Measurements from ENCODE around the gene OTULIN.

Gene OTULIN

DNA sequence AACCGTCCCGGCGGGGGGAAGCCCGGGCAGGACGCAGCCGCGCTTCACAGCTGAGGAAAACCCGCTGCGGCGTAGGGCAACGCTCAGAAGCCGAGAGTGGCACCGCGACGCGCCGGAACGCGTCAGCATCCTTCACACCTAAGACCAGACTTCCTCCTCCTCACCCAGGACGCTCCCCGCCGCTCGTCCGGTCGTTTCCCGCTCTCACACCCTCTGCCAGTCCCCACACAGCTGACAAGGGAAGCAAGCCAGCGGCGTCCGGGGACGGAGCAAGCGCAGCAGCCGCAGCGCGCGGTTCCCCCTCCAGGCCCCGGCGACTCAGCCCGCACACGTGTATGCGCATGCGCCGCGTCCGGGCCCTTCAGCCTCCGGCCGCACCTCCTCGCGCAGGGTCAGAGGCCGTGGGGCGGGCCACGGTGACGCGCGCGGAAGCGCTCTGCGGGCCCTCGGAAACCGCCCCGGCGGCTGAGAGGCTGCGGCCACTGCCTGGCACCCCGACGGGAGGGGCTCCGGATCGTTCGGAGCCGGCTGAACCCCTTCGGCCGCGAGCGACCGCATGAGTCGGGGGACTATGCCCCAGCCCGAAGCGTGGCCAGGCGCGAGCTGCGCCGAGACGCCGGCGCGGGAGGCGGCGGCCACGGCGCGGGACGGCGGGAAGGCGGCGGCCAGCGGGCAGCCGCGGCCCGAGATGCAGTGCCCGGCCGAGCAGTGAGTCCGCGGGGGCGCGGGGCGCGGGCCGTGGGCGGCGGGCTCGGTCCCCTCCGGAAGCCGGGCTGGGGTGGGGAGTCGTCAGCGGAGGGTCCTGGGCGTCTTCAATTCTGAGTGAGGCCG is at the start of gene OTULIN:
Gene OTULIN (plus strand): TSS at position 449 of the 831 bp plus-strand sequence. CDS start 108 bp downstream, at position 557.
- in situ Hi-C loops (cut with MboI; ENCODE audit: low sequenced_read_pairs, unreplicated experiment): loop anchor here (25.0 kb wide), 1 partner anchor 502 kb away; no protein-coding TSS in a partner anchor
- TF ChIP-seq, protein P1, sequence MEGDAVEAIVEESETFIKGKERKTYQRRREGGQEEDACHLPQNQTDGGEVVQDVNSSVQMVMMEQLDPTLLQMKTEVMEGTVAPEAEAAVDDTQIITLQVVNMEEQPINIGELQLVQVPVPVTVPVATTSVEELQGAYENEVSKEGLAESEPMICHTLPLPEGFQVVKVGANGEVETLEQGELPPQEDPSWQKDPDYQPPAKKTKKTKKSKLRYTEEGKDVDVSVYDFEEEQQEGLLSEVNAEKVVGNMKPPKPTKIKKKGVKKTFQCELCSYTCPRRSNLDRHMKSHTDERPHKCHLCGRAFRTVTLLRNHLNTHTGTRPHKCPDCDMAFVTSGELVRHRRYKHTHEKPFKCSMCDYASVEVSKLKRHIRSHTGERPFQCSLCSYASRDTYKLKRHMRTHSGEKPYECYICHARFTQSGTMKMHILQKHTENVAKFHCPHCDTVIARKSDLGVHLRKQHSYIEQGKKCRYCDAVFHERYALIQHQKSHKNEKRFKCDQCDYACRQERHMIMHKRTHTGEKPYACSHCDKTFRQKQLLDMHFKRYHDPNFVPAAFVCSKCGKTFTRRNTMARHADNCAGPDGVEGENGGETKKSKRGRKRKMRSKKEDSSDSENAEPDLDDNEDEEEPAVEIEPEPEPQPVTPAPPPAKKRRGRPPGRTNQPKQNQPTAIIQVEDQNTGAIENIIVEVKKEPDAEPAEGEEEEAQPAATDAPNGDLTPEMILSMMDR (IDR thresholded peaks at IDR 0.05; ENCODE audit: borderline replicate concordance, control extremely low read depth, extremely low read depth, insufficient read depth, missing control alignments): no peak
- DNase-seq (ENCODE audit: low spot score): peak; percentile 97

DNA sequence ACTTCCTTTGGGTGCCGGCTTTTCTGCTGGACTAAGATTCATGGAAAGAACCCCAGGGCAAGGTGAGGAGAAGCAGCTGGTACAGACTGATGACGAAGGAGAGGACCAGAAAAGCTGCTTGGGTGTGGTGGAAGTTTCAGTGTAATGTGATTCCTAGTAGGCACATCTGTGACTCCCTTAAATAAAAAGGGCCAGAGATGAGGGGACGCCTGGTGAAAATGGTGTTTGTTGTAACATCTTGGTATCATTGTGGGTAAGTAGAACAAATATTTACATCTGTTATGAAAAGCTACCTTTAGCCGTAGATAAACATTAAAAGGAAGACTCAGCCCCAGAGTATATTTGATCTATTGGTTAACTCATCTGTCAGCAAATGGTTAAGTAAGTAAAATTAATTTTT is 49.2 kb upstream of the OTULIN start:
- TF ChIP-seq, protein P1 (IDR thresholded peaks at IDR 0.05; ENCODE audit: borderline replicate concordance, control extremely low read depth, extremely low read depth, insufficient read depth, missing control alignments): no peak
- no peak for DNase-seq (ENCODE audit: low spot score)
- in situ Hi-C loops (cut with MboI; ENCODE audit: low sequenced_read_pairs, unreplicated experiment): no loop called here

DNA sequence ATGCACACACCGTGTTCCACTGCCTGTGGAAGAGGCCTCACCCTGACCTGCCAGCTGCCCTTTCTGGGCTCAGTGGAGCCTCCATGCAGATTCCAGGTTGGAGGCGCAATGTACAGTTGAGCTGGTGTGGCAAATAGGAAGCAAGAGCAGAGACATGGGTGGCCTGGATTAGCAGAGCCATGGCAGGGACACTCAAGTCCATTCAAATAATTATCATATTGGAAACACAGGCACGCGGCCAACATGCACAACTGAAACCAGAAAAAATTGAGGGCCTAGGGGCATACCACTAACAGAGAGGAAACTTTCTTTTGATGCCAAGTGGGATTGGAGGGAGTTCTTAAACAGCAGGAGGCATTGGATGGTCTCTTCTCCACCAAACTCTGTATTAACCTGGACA is 47.1 kb upstream of the OTULIN start:
- no peak for DNase-seq (ENCODE audit: low spot score)
- TF ChIP-seq, protein P1 (IDR thresholded peaks at IDR 0.05; ENCODE audit: borderline replicate concordance, control extremely low read depth, extremely low read depth, insufficient read depth, missing control alignments): no peak
- in situ Hi-C loops (cut with MboI; ENCODE audit: low sequenced_read_pairs, unreplicated experiment): no loop called here

DNA sequence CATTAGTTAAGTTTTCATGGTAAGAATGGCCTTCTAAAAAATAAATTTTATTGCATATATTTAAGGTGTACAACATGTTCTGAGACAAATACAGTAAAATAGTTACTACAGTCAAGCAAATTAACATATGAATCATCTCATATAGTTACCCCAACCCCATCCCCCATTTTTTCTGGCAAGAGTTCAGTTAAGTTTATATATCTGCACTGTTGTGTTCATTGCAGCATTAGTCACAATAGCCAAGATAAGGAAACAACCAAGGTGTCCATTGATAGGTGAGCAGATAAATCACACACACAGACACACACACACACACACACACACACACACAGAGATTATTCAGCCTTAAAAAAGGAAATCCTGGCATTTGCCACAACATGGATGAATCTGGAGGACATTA is 37.2 kb upstream of the OTULIN start:
- DNase-seq (ENCODE audit: low spot score): no peak
- in situ Hi-C loops (cut with MboI; ENCODE audit: low sequenced_read_pairs, unreplicated experiment): loop anchor here (25.0 kb wide), 1 partner anchor 265 kb away; no protein-coding TSS in a partner anchor

DNA sequence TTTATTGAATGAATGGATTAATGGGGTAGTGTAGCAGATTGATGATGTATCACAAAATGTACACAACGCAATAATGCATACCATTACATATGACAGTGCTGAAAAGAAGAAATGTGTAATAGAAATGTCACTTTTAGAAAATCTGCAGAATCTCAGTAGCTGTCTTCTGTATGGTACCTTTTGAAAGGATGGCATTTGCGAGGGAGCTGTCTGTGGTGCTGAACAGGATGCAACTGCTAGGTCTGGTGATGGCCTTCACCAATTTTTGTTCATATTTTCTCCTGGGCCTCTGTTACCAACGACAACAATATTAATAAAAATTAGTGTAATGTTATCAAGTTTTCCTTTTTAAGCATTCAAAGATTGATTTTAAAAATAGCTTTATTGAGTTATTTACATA is 36.2 kb upstream of the OTULIN start:
- TF ChIP-seq, protein P1 (IDR thresholded peaks at IDR 0.05; ENCODE audit: borderline replicate concordance, control extremely low read depth, extremely low read depth, insufficient read depth, missing control alignments): no peak
- DNase-seq (ENCODE audit: low spot score): peak; percentile 41
- in situ Hi-C loops (cut with MboI; ENCODE audit: low sequenced_read_pairs, unreplicated experiment): loop anchor here (25.0 kb wide), 1 partner anchor 266 kb away; no protein-coding TSS in a partner anchor

More for the DNA sequence above, 37.2 kb upstream of the OTULIN start:
- TF ChIP-seq, protein P1 (IDR thresholded peaks at IDR 0.05; ENCODE audit: borderline replicate concordance, control extremely low read depth, extremely low read depth, insufficient read depth, missing control alignments): no peak

DNA sequence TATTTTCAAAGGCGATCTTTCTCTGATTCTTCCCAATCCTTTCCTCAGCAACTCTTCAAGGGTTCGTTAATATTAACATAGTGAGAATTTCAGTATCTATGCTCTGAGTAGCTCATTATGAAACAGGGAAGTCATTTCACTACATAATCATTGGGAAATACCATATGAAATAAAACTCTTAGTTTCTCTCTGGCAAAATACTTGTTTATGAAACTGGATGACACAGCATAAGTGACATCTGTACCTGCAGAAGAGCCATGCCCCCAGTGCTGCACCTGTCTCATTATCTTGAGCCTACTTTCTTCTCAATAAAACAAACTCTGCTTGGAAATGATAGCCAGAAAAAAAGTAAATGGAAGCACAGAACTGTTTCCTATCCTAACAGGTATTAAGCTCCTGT is 33.8 kb upstream of the OTULIN start:
- no peak for DNase-seq (ENCODE audit: low spot score)
- in situ Hi-C loops (cut with MboI; ENCODE audit: low sequenced_read_pairs, unreplicated experiment): loop anchor here (25.0 kb wide), 1 partner anchor 268 kb away; no protein-coding TSS in a partner anchor
- TF ChIP-seq, protein P1 (IDR thresholded peaks at IDR 0.05; ENCODE audit: borderline replicate concordance, control extremely low read depth, extremely low read depth, insufficient read depth, missing control alignments): no peak
